ENCODE measurements around the gene KCNE5.
"Not testable (repeated sequence)": the region's sequence is repeated elsewhere in the genome, so short reads cannot be mapped to it uniquely, and the experiment has no call there.

The KCNE5 gene

DNA sequence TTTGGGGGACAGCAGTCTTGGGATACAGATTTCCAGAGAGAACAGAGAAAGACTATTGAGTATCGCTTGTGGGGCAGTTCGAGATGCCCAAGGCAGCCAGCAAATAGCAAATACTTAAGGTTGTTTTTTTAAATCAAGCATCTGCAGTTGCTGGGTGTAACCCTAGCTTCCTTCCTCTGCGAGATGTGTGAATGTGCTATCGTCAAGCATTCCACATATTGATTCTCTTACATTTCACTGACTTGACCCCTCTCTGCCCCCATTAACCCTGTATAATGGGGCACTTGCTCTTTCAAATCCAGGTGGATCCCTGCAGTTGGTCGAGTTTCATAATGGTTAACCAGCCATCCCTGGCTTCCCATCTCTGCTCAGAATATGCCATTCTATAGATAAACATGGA, 23.5 kb downstream of the KCNE5 start:
- DNase-seq, result no peak

DNA sequence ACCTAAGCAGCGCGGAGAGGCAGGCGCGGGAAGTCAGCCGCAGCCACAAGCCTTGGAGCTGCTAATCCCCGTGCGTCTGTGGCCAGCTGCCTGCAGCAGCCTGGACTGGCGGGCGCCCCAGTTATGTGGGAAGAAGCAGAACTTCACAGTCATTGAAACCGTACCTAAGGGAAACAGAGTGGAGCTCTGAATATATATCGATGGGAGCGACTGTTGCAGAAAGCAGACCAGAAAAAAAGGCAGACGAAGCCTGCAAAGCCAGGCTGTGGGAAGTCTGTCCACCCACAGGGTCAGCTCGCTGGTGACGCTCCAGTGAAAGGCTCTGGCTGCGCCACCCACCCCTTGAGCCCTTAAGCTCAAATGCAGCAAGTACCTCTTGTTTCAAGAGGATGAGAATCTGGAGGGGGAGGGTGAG, 24.7 kb downstream of the KCNE5 start:
- DNase-seq, result no peak

DNA sequence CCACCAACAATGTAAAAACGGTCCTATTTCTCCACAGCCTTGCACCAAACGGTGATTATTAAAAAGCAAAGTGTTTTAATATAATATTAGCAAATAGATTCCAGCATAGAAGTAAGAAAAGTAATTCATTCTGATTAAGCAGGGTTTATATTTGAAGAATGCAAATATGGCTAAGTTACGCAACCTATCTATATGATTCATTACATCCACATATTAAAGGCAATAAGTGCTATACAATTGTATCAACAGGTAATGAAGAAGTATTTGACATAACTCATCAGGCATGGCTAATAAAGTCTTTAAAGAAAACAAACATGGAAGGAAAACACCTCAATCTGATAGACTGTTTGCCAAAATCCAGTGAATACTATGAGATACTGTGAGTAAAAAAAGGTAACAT, 29.0 kb downstream of the KCNE5 start:
- no peak for DNase-seq

DNA sequence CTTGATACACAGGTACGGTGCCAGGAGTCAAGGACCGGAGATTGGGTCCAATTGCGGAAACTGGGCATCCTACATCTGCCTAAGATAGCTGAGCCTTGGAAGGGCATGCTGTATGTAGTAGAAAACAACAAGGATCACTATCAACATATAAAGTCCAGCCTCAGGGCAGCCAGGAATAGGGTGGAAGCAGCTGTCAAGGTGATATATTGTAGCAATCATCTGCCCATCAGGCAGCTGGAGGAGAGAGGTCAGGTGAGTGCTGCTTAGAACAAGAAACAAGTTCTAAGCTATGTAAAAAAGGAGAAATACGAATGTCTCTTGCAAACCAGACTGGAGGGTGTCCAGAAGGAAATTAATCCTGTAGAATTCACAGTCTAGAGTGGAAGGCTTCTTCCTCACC, 34.8 kb downstream of the KCNE5 start:
- no peak for DNase-seq

DNA sequence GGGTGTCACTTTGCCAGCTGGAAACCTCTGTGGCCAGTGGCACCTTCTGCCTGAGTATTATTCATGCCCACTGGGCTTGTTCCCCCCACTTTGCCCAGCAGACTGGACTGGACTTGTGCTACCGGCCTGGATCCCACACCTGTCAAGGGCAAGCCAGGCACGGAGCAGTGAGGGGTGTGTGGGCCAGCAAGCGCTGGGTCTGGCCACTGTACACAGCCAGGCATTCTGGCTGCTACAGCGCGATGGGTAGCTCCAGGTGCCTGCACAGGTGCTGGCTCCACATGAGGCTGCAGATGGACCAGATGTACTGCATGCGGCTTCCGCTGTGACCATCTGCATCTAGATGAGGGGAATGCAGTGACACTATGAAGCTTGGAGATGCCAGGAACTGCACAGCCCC, 39.5 kb downstream of the KCNE5 start:
- DNase-seq, result no peak

DNA sequence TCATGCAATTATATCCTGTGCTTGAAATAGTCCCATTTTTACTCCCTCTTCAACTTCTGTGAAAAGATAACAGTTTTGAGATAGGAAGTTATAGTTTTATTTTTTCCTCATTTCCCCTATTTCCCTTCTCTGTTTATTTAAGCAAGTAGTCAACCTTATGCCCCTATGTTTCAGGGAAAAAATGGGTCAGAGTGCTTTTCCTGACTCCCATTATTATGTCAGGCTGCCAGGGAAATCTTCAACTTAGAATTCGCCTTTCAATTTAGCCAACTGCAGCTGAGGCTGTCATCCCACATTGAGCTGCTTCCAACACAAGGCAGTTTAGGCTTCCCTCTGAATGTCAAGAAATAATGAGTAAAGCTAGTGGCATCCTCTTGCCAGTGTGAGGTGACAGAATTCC, 46.1 kb downstream of the KCNE5 start:
- DNase-seq, result no peak

DNA sequence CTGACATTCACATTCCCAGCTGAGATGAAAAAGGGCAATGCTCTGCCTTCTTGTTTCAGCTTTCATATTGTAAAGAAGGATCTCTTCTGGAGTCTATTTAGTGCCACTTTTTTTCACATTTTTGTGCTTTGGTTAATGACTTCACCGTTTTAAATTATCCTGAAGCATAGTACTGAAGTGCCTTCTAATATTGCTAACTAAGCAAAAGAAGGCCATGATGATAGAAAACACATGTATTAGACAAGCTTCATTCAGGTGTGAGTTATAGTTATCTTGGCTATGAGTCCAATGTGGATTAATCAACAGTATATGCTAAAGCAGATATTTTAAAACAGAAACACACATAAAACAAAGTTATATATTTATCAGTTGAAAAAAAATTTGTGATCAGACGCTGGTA, 47.9 kb downstream of the KCNE5 start:
- no peak for DNase-seq

DNA sequence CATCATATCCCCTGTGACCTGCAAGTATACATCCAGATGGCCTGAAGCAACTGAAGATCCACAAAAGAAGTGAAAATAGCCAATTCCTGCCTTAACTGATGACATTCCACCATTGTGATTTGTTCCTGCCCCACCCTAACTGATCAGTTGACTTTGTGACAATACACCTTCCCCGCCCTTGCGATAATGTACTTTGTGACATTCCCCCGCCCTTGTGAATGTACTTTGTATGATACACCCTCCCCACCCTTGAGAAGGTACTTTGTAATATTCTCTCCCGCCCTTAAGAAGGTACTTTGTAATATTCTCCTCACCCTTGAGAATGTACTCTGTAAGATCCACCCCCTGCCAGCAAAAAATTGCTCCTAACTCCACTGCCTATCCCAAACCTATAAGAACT, 48.9 kb downstream of the KCNE5 start:
- DNase-seq, result not testable (repeated sequence)
